ENCODE results near the gene ZNF165. TPM values are rescaled to one million over a fixed set of nuclear protein-coding genes. Genes with fewer than 3 reads are reported as not detected.

ZNF165 gene
- total and polyA plus RNA-seq, 2 of the 8 experiments (the other 6 are each of a cell fraction or from before 2014, with no cell fraction given), result 1.2 to 9.3 TPM

DNA sequence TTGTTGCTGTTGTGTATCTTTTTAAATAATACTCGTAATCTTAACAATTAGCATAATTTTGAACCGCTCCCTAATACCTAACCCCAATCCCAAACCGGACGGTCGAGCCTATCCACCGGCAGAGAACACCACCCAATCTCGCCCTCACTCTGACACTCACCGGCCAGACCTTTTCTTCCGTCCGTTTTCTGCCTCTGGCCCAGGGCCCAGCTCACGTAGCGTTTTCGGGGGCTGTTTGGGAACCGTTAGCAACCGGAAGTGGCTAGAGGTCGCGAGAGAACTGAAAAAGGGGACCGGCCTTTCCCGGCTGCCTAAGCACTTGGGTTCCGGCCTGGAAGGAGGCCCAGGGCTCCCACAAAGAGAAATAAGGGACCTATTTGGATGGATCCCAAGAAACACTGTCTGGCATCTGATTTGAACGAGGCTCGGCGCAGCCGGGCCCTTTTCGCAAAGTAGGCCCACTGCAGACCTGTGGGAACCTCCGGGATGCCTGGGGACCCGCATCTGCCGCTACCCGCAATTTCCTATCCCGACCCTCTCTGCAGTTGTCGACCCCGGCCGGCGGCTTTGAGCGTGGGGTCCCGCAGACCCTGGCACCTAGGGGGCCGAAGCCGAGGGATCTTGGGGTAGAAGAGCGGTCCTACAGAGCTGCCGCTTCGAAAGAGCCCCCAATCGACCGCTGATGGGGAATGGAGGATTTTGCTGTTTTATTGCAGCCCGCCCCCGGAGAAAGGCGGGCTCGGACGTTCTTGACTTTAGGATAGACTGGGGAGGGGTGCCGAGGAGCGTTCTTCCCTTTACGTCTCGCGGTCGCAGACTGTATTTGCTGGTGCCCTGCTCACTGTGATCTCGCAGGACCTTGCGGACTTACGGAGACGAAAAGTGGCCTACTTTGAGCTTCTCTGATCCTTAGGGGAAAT lies 56.5 kb downstream of the ZNF165 start:
- FAIRE-seq (no peak), DNase-seq (ENCODE audit: low read depth in 1 of 2, low spot score in 2 of 2) (peak; percentile 60 to 87)
- Histone ChIP-seq H3K56ac (replicated peaks; ENCODE audit: insufficient read length, low read depth, low read length) (peak overlapping the region; percentile 75), H2BK120ac (replicated peaks; ENCODE audit: low read depth, low read length) (no peak overlapping the region), H3K4me3 (ENCODE audit: extremely low read depth in 1 of 4, insufficient read depth in 2 of 4, low read depth in 3 of 4, low read length in 4 of 4) (peak overlapping the region; percentile 85 to 91 (median 87)), H3K9me3 (ENCODE audit: insufficient read depth in 2 of 2, low read depth in 1 of 2, low read length in 1 of 2) (no peaks in the 10 kb centered on the region), H3K4me1 (replicated peaks in 1 of 4; ENCODE audit: control insufficient read depth in 3 of 4, insufficient read depth in 4 of 4, low read length in 3 of 4) (peaks cover 0 to 8% (median 2%) of the 10 kb centered on the region in 4 experiments; a peak in 3 of 7 replicates), H3K23me2 (ENCODE audit: low read depth, low read length) (peaks cover 6% of the 10 kb centered on the region), H3K4ac (replicated peaks; ENCODE audit: insufficient read length, low read depth, low read length) (no peak overlapping the region), H3K4me2 (ENCODE audit: insufficient read depth in 1 of 2, low read depth in 2 of 2, low read length in 2 of 2) (peak overlapping the region; percentile 64 to 82), H4K5ac (ENCODE audit: insufficient read length, low read depth, low read length) (peak overlapping the region; percentile 42), H3K36me3 (ENCODE audit: control insufficient read depth in 2 of 4, insufficient read depth in 4 of 4, low read length in 3 of 4) (no peaks in the 10 kb centered on the region), H3K27me3 (replicated peaks in 1 of 4; ENCODE audit: control insufficient read depth in 3 of 4, extremely low read depth in 1 of 4, insufficient read depth in 3 of 4, low read length in 3 of 4) (peaks cover 0 to 3% (median 1%) of the 10 kb centered on the region in 4 experiments; a peak in 1 of 7 replicates), H3K79me2 (ENCODE audit: control insufficient read depth in 1 of 2, insufficient read depth in 2 of 2, low read length in 2 of 2) (peaks cover 0 to 29% of the 10 kb centered on the region in 2 experiments; a peak in 2 of 4 replicates), H3K79me1 (ENCODE audit: low read depth, low read length) (no peaks in the 10 kb centered on the region; the same call in 1 of the 2 replicates), H2BK12ac (ENCODE audit: low read depth, low read length) (no peak overlapping the region), H2BK15ac (ENCODE audit: low read length) (no peak overlapping the region), H2BK20ac (ENCODE audit: low read length) (no peak overlapping the region), H4K8ac (ENCODE audit: extremely low read depth, insufficient read depth, low read length) (peak overlapping the region; percentile 92; the same call in 1 of the 2 replicates), H2AK5ac (ENCODE audit: low read depth, low read length) (no peak overlapping the region), H4K20me1 (replicated peaks in 1 of 2; ENCODE audit: control insufficient read depth in 1 of 2, insufficient read depth in 2 of 2, low read length in 2 of 2) (no peaks in the 10 kb centered on the region), H3K27ac (ENCODE audit: low read depth, low read length) (peak overlapping the region; percentile 54), H2AFZ (ENCODE audit: low read length) (peak overlapping the region; percentile 85), H2BK5ac (ENCODE audit: low read depth, low read length) (no peak overlapping the region; the same call in 1 of the 2 replicates), H3K23ac (ENCODE audit: insufficient read length) (no peak overlapping the region), H3K9ac (replicated peaks in 1 of 4; ENCODE audit: extremely low read depth in 1 of 4, low read depth in 3 of 4, low read length in 3 of 4) (peak overlapping the region; percentile 59 to 81 (median 76)), H3K14ac (ENCODE audit: insufficient read length) (no peak overlapping the region), H4K91ac (replicated peaks; ENCODE audit: insufficient read length, low read length) (peak overlapping the region; percentile 27), H3K18ac (ENCODE audit: extremely low read depth, low read length) (peak overlapping the region; percentile 42)
- POLR2A ChIA-PET (ENCODE audit: partially characterized antibody), result interaction anchor here (0.6 to 3.1 kb wide), 22 partner anchors 10 to 727 kb away, joined by 3 to 48 read pairs (median 4); partner anchors contain the start of genes ZKSCAN4, ZSCAN16 and ZSCAN31
- CTCF ChIA-PET (ENCODE audit: partially characterized antibody), result interaction anchor here (0.6 to 1.1 kb wide), 2 partner anchors 9 to 234 kb away, joined by 3 to 4 read pairs; no protein-coding TSS in a partner anchor
- 1% methylated on average over 54 of the region's 58 CpGs; no CpG with 5 or more reads in 1 of the 2 experiments for WGBS, 2 experiments (ENCODE audit: extremely low coverage in 1 of 2, insufficient coverage in 1 of 2, insufficient read length in 1 of 2, insufficient replicate concordance in 2 of 2, low coverage in 1 of 2, low lambda C conversion rate in 2 of 2, missing lambda C conversion rate in 1 of 2)
